Measurements from ENCODE around the gene ATP5F1E. TPM values are rescaled to one million over a fixed set of nuclear protein-coding genes. Genes with fewer than 3 reads are reported as not detected.

The ATP5F1E gene
- total RNA-seq, 1 experiment from 2014 or later, result 41.1 TPM

- TF ChIP-seq ZNF425 (CRISPR knock-in tag; conservative IDR thresholded peaks at IDR 0.05) (no peak), TCF7 (CRISPR knock-in tag; IDR thresholded peaks at IDR 0.05; ENCODE audit: low read depth) (no peak), CTCF (IDR thresholded peaks at IDR 0.05) (no peak), ZNF121 (CRISPR knock-in tag; IDR thresholded peaks at IDR 0.05) (no peak), ELF4 (CRISPR knock-in tag; IDR thresholded peaks at IDR 0.05; ENCODE audit: low read depth) (no peak), ERG (CRISPR knock-in tag; IDR thresholded peaks at IDR 0.05) (no peak), IRF2 (CRISPR knock-in tag; IDR thresholded peaks at IDR 0.05; ENCODE audit: borderline replicate concordance, low read depth) (no peak), ATF3 (CRISPR knock-in tag; conservative IDR thresholded peaks at IDR 0.05) (no peak), ZNF532 (CRISPR knock-in tag; IDR thresholded peaks at IDR 0.05; ENCODE audit: borderline replicate concordance) (no peak), PRDM15 (CRISPR knock-in tag; IDR thresholded peaks at IDR 0.05) (no peak), PREB (CRISPR knock-in tag; IDR thresholded peaks at IDR 0.05; ENCODE audit: borderline replicate concordance) (no peak), NFYB (CRISPR knock-in tag; conservative IDR thresholded peaks at IDR 0.05; ENCODE audit: low read depth) (no peak), E2F1 (CRISPR knock-in tag; IDR thresholded peaks at IDR 0.05) (peak; percentile 80; the same call in 1 of the 2 replicates), ESRRA (CRISPR knock-in tag; IDR thresholded peaks at IDR 0.05; ENCODE audit: borderline replicate concordance) (peak; percentile 89; the same call in 1 of the 2 replicates), ZNF317 (CRISPR knock-in tag; IDR thresholded peaks at IDR 0.05; ENCODE audit: borderline replicate concordance, low read depth) (0 out of 2 replicates have a peak, but pooled peaks have one; percentile 42), FOXK1 (CRISPR knock-in tag; IDR thresholded peaks at IDR 0.05) (peak; percentile 54; the same call in 1 of the 2 replicates), FOXP4 (CRISPR knock-in tag; IDR thresholded peaks at IDR 0.05) (peak; percentile 92; the same call in 1 of the 2 replicates)
These were observed 10.1 kb upstream of the ATP5F1E start, which contains the start of gene PRELID3B (continued) for GRCh38 chr20:59042151-59042795.
